AG04449 (cell line): ENCODE data around the gene KCNQ1.

Source experiments
- CTCF ChIA-PET: fragments of 350-600 bp; formaldehyde crosslinking; extraction: SDS; loops from one replicate; lab custom pipeline; 2021; ENCODE audit warnings: antibody characterized with exemption; lab: Yijun Ruan, JAX
- POLR2A ChIA-PET: fragments of 400-600, 350-600 bp; formaldehyde crosslinking; extraction: SDS; loops from one replicate; lab custom pipeline; 2020; ENCODE audit warnings: antibody characterized with exemption, inconsistent platforms; lab: Yijun Ruan, JAX
- DNase-seq: peaks from one replicate; pipeline ENCODE4 v3.0.0-alpha.2; 2010; ENCODE audit warnings: low read depth, low spot score
- H3K4me3 ChIP-seq: 2 replicates; pipeline ENCODE4 v1.5.1; 2011; ENCODE audit warnings: low read depth, mild to moderate bottlenecking, control low read depth, low read length
- CTCF ChIP-seq: IDR thresholded peaks from one replicate; pipeline ENCODE4 v1.5.1; 2011; ENCODE audit warnings: mild to moderate bottlenecking, moderate library complexity, low read length, control low read depth, inconsistent platforms; ENCODE audit not compliant: insufficient read depth; ENCODE audit errors: missing control alignments

Gene KCNQ1

GRCh38 chr11:2409126-2409525 is 35.7 kb upstream of the KCNQ1 start:
- no peak for TF ChIP-seq CTCF
- POLR2A ChIA-PET, result no interaction called here
- CTCF ChIA-PET, result interaction anchor here (0.7 to 4.5 kb wide), 7 partner anchors 8 to 215 kb away, joined by 3 to 48 read pairs (median 7); partner anchors contain the start of gene TSSC4
- H3K4me3 ChIP-seq, result no peak overlapping the region
- no peak for DNase-seq

GRCh38 chr11:2409611-2410468 is 35.0 kb upstream of the KCNQ1 start:
- CTCF ChIA-PET, result interaction anchor here (0.7 to 4.5 kb wide), 7 partner anchors 9 to 216 kb away, joined by 3 to 48 read pairs (median 7); partner anchors contain the start of gene TSSC4
- H3K4me3 ChIP-seq, result no peak overlapping the region
- DNase-seq, result no peak
- TF ChIP-seq CTCF, result no peak
- POLR2A ChIA-PET, result no interaction called here

GRCh38 chr11:2410616-2411015 is 34.2 kb upstream of the KCNQ1 start:
- POLR2A ChIA-PET, result no interaction called here
- no peak for DNase-seq
- CTCF ChIA-PET, result interaction anchor here (1.3 to 4.5 kb wide), 3 partner anchors 9 to 216 kb away, joined by 4 to 48 read pairs (median 13); no protein-coding TSS in a partner anchor
- H3K4me3 ChIP-seq, result no peak overlapping the region
- no peak for TF ChIP-seq CTCF

- ChIA-PET CTCF (interaction anchor here (0.7 to 4.5 kb wide), 4 partner anchors 8 to 225 kb away, joined by 3 to 48 read pairs (median 7); no protein-coding TSS in a partner anchor), POLR2A (no interaction called here)
- H3K4me3 ChIP-seq, result no peak overlapping the region
- no peak for DNase-seq
- TF ChIP-seq CTCF, result no peak
Observed at GRCh38 chr11:2411446-2412305, 33.1 kb upstream of the KCNQ1 start.

GRCh38 chr11:2412323-2412722 is 32.5 kb upstream of the KCNQ1 start:
- ChIA-PET CTCF (interaction anchor here (0.7 to 2.1 kb wide), 4 partner anchors 8 to 226 kb away, joined by 3 to 9 read pairs (median 4); no protein-coding TSS in a partner anchor), POLR2A (no interaction called here)
- no peak for TF ChIP-seq CTCF
- DNase-seq, result no peak
- H3K4me3 ChIP-seq, result no peak overlapping the region
